Fibroblast of pulmonary artery (primary cell): ENCODE results near the gene TAB2.

ENCODE experiments used
- DNase-seq: peaks from one replicate; pipeline ENCODE4 v3.0.0-alpha.2; 2010; ENCODE audit warnings: low read depth
- H3K4me3 ChIP-seq: replicated peaks from 2 replicates; pipeline ENCODE4 v1.5.1; 2011; ENCODE audit warnings: low read depth, mild to moderate bottlenecking, control low read depth, low read length, moderate library complexity
- TF ChIP-seq, protein P1 (sequence below): IDR thresholded peaks from 2 replicates; pipeline ENCODE4 v1.5.1; 2011; ENCODE audit warnings: mild to moderate bottlenecking, control low read depth, low read length, inconsistent platforms; ENCODE audit errors: missing control alignments

TAB2 gene

DNA sequence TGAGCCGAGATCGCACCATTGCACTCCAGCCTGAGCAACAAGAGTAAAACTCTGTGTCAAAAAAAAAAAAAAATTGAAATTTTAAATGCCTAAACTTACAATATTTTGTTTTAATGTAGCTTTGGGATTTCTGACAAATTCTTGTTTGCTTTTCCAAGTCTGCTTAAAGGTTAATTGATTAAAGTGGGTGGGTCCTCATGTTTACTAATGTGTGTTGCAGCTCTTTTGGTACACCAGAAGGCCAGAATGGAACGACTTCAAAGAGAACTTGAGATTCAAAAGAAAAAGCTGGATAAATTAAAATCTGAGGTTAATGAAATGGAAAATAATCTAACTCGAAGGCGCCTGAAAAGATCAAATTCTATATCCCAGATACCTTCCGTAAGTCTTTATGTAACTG, 79.9 kb downstream of the TAB2 start:
- H3K4me3 ChIP-seq = no peak overlapping the region
- TF ChIP-seq, protein P1, sequence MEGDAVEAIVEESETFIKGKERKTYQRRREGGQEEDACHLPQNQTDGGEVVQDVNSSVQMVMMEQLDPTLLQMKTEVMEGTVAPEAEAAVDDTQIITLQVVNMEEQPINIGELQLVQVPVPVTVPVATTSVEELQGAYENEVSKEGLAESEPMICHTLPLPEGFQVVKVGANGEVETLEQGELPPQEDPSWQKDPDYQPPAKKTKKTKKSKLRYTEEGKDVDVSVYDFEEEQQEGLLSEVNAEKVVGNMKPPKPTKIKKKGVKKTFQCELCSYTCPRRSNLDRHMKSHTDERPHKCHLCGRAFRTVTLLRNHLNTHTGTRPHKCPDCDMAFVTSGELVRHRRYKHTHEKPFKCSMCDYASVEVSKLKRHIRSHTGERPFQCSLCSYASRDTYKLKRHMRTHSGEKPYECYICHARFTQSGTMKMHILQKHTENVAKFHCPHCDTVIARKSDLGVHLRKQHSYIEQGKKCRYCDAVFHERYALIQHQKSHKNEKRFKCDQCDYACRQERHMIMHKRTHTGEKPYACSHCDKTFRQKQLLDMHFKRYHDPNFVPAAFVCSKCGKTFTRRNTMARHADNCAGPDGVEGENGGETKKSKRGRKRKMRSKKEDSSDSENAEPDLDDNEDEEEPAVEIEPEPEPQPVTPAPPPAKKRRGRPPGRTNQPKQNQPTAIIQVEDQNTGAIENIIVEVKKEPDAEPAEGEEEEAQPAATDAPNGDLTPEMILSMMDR = no peak
- no peak for DNase-seq

DNA sequence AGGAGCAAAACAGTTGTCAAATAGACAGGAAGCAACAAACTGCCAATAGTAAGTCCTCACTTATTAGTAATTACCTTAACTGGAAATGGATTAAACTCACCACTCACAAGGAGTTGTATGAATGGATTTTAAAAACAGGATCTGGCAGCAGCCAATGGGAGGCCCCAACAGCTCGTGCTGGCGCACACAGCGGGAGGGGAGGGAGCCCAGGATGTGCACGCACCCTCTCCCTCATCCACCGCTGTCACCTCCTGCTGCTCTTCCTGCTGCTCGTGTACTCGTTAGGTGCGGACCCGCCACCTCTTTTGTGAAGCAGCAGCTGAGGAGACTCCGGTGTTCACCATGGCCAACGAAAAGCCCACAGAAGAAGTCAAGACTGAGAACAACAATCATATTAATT, 82.5 kb downstream of the TAB2 start, which contains the start of gene SUMO4:
Gene SUMO4, plus strand, starts transcription at position 213 of the 400 bp plus-strand sequence. Its CDS starts 130 bp downstream, at position 343.
- TF ChIP-seq, protein P1 = no peak
- DNase-seq = no peak
- H3K4me3 ChIP-seq = no peak within 1 kb of the TSS

DNA sequence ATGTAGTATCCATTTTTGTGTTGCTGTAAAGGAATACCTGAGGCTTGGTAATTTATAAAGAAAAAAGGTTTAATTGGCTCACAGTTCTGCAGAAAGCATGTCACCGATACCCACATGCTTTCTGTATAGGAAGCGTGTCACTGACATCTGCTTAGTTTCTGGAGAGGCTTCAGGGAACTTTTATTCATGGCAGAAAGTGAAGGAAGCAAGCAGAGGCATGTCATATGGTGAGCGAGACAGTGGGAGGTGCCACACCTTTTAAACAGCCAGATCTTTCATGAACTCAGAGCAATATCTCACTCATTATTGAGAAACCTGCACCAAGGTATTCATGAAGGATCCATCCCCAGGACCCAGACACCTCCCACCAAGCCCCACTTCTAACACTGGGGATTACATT, 86.0 kb downstream of the TAB2 start:
- TF ChIP-seq, protein P1 = no peak
- DNase-seq = no peak
- H3K4me3 ChIP-seq = no peak overlapping the region

DNA sequence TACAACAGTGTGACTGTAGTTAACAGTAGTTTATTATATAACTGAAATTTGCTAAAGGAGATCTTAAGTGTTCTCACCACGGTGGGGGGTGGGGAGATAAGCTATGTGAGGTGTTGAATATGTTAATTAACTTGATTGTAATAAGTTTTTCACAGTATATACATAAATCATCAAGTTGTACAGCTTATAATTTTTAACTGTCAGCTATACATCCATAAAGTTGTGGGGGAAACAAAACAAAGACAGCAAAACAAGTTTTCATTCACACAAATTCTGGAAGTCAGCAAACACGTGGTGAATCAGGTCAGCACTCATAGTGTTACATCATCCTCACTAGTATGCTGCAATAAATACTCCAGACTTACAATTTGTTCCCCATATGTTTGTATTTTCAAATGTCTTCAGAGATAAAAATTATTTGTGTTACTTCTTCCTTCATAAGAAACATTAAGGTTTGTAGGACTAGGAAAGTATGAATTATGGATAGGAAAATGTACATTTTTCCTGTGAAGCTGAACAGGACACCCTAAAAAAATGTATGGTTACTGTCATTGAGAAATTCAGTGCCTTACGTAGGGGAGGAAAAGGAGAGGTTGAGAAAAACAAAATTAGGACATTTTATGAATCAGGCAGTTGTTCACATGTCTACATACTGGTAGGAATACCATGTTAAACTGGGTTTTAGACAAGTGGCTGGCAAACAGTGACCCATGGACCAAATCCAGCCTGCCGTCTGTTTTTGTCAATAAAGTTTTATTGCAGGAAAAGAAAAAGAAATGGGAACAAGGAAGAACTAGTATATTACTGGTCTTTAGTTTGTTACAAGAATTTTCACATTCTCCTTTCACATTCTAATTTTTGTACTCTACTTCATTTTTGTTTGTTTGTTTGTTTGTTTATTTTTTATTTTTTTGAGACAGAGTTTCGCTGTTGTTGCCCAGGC, 88.6 kb downstream of the TAB2 start:
- TF ChIP-seq, protein P1 = no peak
- no peak overlapping the region for H3K4me3 ChIP-seq
- peak; percentile 66 for DNase-seq

DNA sequence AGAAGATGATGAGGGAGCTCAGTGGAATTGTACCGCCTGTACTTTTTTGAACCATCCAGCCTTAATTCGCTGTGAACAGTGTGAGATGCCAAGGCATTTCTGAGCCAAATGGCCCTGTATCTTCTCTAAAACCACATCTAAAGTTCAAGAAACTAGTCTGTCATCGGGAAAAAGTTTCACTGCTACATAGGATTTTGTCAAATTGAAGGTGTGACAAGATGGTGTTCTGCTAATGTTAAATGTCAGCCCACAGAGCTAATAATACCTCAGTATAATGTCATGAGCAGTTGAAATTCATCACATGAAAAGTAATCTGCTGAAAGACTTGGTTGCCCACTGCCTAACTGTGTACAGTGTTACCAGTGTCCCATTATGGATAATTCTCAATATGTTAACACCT, 92.1 kb downstream of the TAB2 start:
- H3K4me3 ChIP-seq = no peak overlapping the region
- TF ChIP-seq, protein P1 = no peak
- DNase-seq = no peak

DNA sequence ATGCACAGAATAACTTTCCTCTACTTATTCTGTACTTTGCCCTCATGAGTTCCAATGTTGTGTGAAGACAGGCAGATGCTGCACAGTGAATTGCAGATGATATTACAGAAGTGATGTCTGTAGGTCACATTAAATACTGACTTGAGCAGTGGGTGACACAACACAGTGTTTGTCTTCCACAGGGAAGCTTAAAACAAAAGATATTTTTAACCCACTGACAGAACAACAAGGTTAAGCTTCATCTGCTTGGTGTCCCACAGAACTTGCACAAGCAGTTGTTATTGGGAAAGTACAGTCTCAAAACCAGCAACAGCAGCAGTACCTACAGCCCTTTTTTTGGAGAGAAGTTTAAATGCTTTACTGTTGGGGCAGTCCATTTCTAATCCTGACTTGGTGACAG, 93.0 kb downstream of the TAB2 start:
- no peak for DNase-seq
- no peak overlapping the region for H3K4me3 ChIP-seq
- TF ChIP-seq, protein P1 = no peak
